AG09309 (cell line): Measurements from ENCODE around the gene NRXN2.

ENCODE experiments used
- DNase-seq: peaks from one replicate; pipeline ENCODE4 v3.0.0-alpha.2; 2010; ENCODE audit warnings: low read depth
- H3K4me3 ChIP-seq: 2 replicates; pipeline ENCODE4 v1.5.1; 2011; ENCODE audit warnings: mild to moderate bottlenecking, low read depth, low read length, moderate library complexity; ENCODE audit not compliant: control insufficient read depth
- CTCF ChIP-seq: IDR thresholded peaks from 2 replicates; pipeline ENCODE4 v1.5.1; 2011; ENCODE audit warnings: mild to moderate bottlenecking, low read depth, low read length, inconsistent platforms; ENCODE audit not compliant: insufficient read depth, control insufficient read depth; ENCODE audit errors: missing control alignments

Gene NRXN2

GRCh38 chr11:64611176-64611575 lies 111.8 kb downstream of the NRXN2 start:
- no peak for DNase-seq
- no peak for TF ChIP-seq CTCF
- H3K4me3 ChIP-seq: no peak overlapping the region

GRCh38 chr11:64610596-64610995 lies 112.4 kb downstream of the NRXN2 start:
- TF ChIP-seq CTCF: no peak
- no peak overlapping the region for H3K4me3 ChIP-seq
- no peak for DNase-seq

- no peak for TF ChIP-seq CTCF
- no peak for DNase-seq
- no peak overlapping the region for H3K4me3 ChIP-seq
Measured at GRCh38 chr11:64609436-64610047, 113.5 kb downstream of the NRXN2 start.

- TF ChIP-seq CTCF: no peak
- no peak overlapping the region for H3K4me3 ChIP-seq
- DNase-seq: no peak
Measured at GRCh38 chr11:64608636-64609035, 114.4 kb downstream of the NRXN2 start.

- no peak for DNase-seq
- no peak for TF ChIP-seq CTCF
- H3K4me3 ChIP-seq: no peak overlapping the region
Measured at GRCh38 chr11:64608046-64608445, 115.0 kb downstream of the NRXN2 start.

- TF ChIP-seq CTCF: no peak
- H3K4me3 ChIP-seq: no peak overlapping the region
Measured at GRCh38 chr11:64607381-64607985, 115.5 kb downstream of the NRXN2 start.

More at GRCh38 chr11:64607381-64607985, 115.5 kb downstream of the NRXN2 start:
- DNase-seq: no peak
